Brain microvascular endothelial cell (primary cell): ENCODE results near the gene TSR2.
A peak's percentile ranks its signal among the peaks of the same experiment; 100 is the strongest.

Experiments
- DNase-seq: peaks from one replicate; pipeline ENCODE4 v3.0.0-alpha.2; 2020
- H3K27ac ChIP-seq: fragments of 250-450 bp; sonication (Bioruptor Pico); 2 replicates; pipeline ENCODE4 v1.5.1; 2020; ENCODE audit warnings: mild to moderate bottlenecking, moderate library complexity
- H3K27me3 ChIP-seq: fragments of 250-450 bp; sonication (Bioruptor Pico); replicated peaks from 2 replicates; pipeline ENCODE4 v1.5.1; 2020; ENCODE audit warnings: mild to moderate bottlenecking
- H3K36me3 ChIP-seq: fragments of 250-450 bp; sonication (Bioruptor Pico); replicated peaks from 2 replicates; pipeline ENCODE4 v1.5.1; 2020; ENCODE audit warnings: mild to moderate bottlenecking
- H3K4me3 ChIP-seq: 2 replicates; pipeline ENCODE4 v1.5.1; 2011; ENCODE audit warnings: low read depth, mild to moderate bottlenecking, control low read depth, low read length, moderate library complexity
- in situ Hi-C: cut with HindIII; loops from 2 replicates; pipeline ENCODE4 v1.10.0; 2017; ENCODE audit warnings: low sequenced_read_pairs, low pct_ligation_motif_present
- TF ChIP-seq, protein P1 (sequence below): IDR thresholded peaks from 2 replicates; pipeline ENCODE4 v1.5.1; 2011; ENCODE audit warnings: low read depth, mild to moderate bottlenecking, moderate library complexity, low read length, control low read depth, inconsistent platforms; ENCODE audit errors: missing control alignments

The TSR2 gene

DNA sequence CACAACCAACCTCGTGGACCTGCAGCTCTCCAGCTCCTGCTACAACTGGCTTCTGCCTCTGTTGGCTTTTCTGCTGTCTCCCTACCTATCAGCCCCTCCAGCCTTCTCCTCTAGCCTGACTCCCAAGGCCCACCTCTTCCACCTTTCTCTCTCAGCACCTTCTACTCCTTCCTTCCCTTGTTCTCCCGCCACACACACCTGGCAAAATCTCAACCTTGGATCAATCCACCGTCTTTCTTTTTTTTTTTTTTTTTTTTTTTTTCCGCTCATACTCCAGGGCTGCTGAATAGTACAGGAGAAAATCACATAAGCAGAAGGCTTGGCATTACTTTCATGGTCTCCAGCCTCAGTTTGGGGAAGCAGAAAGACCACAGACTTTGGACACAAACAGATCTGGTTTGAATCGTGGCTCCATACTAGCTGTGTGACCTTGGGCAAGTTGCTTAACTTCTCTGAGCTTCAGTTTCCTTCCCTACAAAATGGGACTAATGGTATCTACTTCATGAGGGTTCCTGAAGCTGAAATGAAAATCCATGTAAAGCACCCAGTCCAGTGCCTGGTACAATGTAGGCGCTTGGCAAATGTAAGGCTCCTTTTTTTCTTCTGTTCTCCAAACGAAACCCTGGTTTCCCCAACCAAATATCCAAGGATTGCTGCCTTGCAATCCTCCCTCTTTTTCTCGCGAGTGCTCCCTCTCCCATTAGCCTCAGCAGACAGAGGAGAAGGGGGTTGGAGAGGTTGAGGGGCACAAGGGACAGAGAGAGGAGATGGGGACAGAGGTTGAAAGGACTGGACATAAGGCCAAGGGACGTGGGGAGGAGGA lies 54.2 kb downstream of the TSR2 start:
- peak overlapping the region; percentile 66 for H3K4me3 ChIP-seq
- no peak for DNase-seq
- no peak overlapping the region for H3K27ac ChIP-seq
- H3K36me3 ChIP-seq: no peaks in the 10 kb centered on the region
- in situ Hi-C loops: no loop called here
- H3K27me3 ChIP-seq: no peaks in the 10 kb centered on the region
- TF ChIP-seq, protein P1, sequence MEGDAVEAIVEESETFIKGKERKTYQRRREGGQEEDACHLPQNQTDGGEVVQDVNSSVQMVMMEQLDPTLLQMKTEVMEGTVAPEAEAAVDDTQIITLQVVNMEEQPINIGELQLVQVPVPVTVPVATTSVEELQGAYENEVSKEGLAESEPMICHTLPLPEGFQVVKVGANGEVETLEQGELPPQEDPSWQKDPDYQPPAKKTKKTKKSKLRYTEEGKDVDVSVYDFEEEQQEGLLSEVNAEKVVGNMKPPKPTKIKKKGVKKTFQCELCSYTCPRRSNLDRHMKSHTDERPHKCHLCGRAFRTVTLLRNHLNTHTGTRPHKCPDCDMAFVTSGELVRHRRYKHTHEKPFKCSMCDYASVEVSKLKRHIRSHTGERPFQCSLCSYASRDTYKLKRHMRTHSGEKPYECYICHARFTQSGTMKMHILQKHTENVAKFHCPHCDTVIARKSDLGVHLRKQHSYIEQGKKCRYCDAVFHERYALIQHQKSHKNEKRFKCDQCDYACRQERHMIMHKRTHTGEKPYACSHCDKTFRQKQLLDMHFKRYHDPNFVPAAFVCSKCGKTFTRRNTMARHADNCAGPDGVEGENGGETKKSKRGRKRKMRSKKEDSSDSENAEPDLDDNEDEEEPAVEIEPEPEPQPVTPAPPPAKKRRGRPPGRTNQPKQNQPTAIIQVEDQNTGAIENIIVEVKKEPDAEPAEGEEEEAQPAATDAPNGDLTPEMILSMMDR: no peak
